ENCODE results near the gene RIPOR2.

DNA sequence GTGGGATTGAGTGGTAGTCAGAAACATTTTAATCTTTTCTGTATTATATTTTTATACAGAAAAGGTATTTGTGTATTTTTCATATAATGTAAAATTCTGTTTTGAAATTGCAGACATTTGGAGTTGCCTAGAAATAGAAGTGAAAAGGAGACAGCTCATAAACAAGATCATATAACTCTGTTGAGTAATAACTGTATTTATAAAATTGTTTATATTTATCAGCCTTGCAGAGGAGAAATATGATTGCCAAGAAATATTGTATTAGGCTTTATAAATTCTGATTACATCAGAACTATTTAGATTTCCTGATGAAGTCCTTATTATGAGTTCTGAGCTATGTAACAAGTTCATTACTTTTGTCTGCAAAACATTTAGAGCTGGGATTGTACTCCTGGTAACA is 55.3 kb downstream of the RIPOR2 start:
- TF ChIP-seq EZH2 (IDR thresholded peaks at IDR 0.05; ENCODE audit: insufficient read depth, poor library complexity, severe bottlenecking) (no peak), EZH2phosphoT487 (IDR thresholded peaks at IDR 0.05; ENCODE audit: insufficient read depth, low read depth) (no peak)

Data from GM23248 (cell line).